SJCRH30 (cell line): ENCODE measurements around the gene VIPR2. TPM values are rescaled to one million over a fixed set of nuclear protein-coding genes. Genes with fewer than 3 reads are reported as not detected.

Experiments
- DNase-seq, 2 experiments: peaks; one replicate each; pipeline ENCODE4 v3.0.0-alpha.2; 2015 to 2020
- H3K27ac ChIP-seq: fragments of 250-450 bp; sonication (Bioruptor Pico); 2 replicates; pipeline ENCODE4 v1.5.1; 2020; ENCODE audit warnings: mild to moderate bottlenecking, moderate library complexity
- H3K27me3 ChIP-seq: fragments of 250-450 bp; sonication (Bioruptor Pico); 2 replicates; pipeline ENCODE4 v1.5.1; 2020; ENCODE audit warnings: mild to moderate bottlenecking, moderate library complexity
- H3K36me3 ChIP-seq: fragments of 250-450 bp; sonication (Bioruptor Pico); 2 replicates; pipeline ENCODE4 v1.5.1; 2020; ENCODE audit warnings: mild to moderate bottlenecking, moderate library complexity
- H3K4me1 ChIP-seq: fragments of 250-450 bp; sonication (Bioruptor Pico); 2 replicates; pipeline ENCODE4 v1.5.1; 2020; ENCODE audit warnings: mild to moderate bottlenecking, moderate library complexity
- H3K4me3 ChIP-seq: fragments of 250-450 bp; sonication (Bioruptor Pico); 2 replicates; pipeline ENCODE4 v1.5.1; 2020; ENCODE audit warnings: mild to moderate bottlenecking, moderate library complexity
- H3K9me3 ChIP-seq: fragments of 250-450 bp; sonication (Bioruptor Pico); replicated peaks from 2 replicates; pipeline ENCODE4 v1.5.1; 2020; ENCODE audit warnings: mild to moderate bottlenecking, moderate library complexity
- total RNA-seq: library from RNA; depleted of rRNA; stranded (reverse); fragments of >200 nt; shearing (Covaris generic); gene quantifications from 2 replicates; pipeline ENCODE4 v1.2.3, GENCODE V29; 2014

VIPR2 gene
- total RNA-seq, 1 experiment from 2014 or later: 10.2 TPM

- Histone ChIP-seq H3K9me3 (no peaks in the 10 kb centered on the region; the same call in 1 of the 2 replicates), H3K27ac (no peak overlapping the region), H3K27me3 (no peaks in the 10 kb centered on the region), H3K36me3 (no peaks in the 10 kb centered on the region), H3K4me1 (peaks cover 5% of the 10 kb centered on the region), H3K4me3 (no peak overlapping the region)
- DNase-seq: no peak
Measured at GRCh38 chr7:159113056-159113455, 31.6 kb downstream of the VIPR2 start.

GRCh38 chr7:159112136-159113011, 32.3 kb downstream of the VIPR2 start:
- no peaks in the 10 kb centered on the region; the same call in 1 of the 2 replicates for H3K9me3 ChIP-seq
- H3K4me3 ChIP-seq: no peak overlapping the region
- H3K27me3 ChIP-seq: no peaks in the 10 kb centered on the region
- H3K27ac ChIP-seq: no peak overlapping the region
- peaks cover 12% of the 10 kb centered on the region for H3K4me1 ChIP-seq
- H3K36me3 ChIP-seq: no peaks in the 10 kb centered on the region
- no peak for DNase-seq

GRCh38 chr7:159109653-159110035, 35.0 kb downstream of the VIPR2 start:
- no peak overlapping the region for H3K4me3 ChIP-seq
- no peak for DNase-seq
- H3K27me3 ChIP-seq: no peaks in the 10 kb centered on the region
- H3K9me3 ChIP-seq: no peaks in the 10 kb centered on the region; the same call in 1 of the 2 replicates
- no peaks in the 10 kb centered on the region for H3K36me3 ChIP-seq
- peaks cover 29% of the 10 kb centered on the region for H3K4me1 ChIP-seq
- H3K27ac ChIP-seq: no peak overlapping the region

- Histone ChIP-seq H3K27ac (no peak overlapping the region), H3K4me3 (no peak overlapping the region), H3K27me3 (no peaks in the 10 kb centered on the region), H3K36me3 (no peaks in the 10 kb centered on the region), H3K9me3 (no peaks in the 10 kb centered on the region; the same call in 1 of the 2 replicates), H3K4me1 (peaks cover 29% of the 10 kb centered on the region)
- DNase-seq: no peak
Measured at GRCh38 chr7:159108941-159109652, 35.6 kb downstream of the VIPR2 start.

- H3K27ac ChIP-seq: no peak overlapping the region
- no peak for DNase-seq
- no peaks in the 10 kb centered on the region; the same call in 1 of the 2 replicates for H3K9me3 ChIP-seq
- H3K4me3 ChIP-seq: no peak overlapping the region
- H3K4me1 ChIP-seq: peaks cover 29% of the 10 kb centered on the region
- H3K36me3 ChIP-seq: no peaks in the 10 kb centered on the region
- H3K27me3 ChIP-seq: no peaks in the 10 kb centered on the region
Measured at GRCh38 chr7:159108491-159108890, 36.2 kb downstream of the VIPR2 start.

- H3K9me3 ChIP-seq: no peaks in the 10 kb centered on the region; the same call in 1 of the 2 replicates
- H3K4me1 ChIP-seq: peaks cover 29% of the 10 kb centered on the region
Measured at GRCh38 chr7:159107161-159107892, 37.3 kb downstream of the VIPR2 start.

GRCh38 chr7:159105832-159106811, 38.5 kb downstream of the VIPR2 start:
- DNase-seq: peak in 1 of 2 experiments; percentile 36
- H3K4me1 ChIP-seq: peaks cover 29% of the 10 kb centered on the region
- no peaks in the 10 kb centered on the region; the same call in 1 of the 2 replicates for H3K9me3 ChIP-seq
- no peaks in the 10 kb centered on the region; the same call in 1 of the 2 replicates for H3K36me3 ChIP-seq
- no peak overlapping the region for H3K4me3 ChIP-seq
- H3K27ac ChIP-seq: peak overlapping the region; percentile 67; the same call in 1 of the 2 replicates
- H3K27me3 ChIP-seq: no peaks in the 10 kb centered on the region

More at GRCh38 chr7:159107161-159107892, 37.3 kb downstream of the VIPR2 start:
- no peaks in the 10 kb centered on the region; the same call in 1 of the 2 replicates for H3K36me3 ChIP-seq
- no peaks in the 10 kb centered on the region for H3K27me3 ChIP-seq
- H3K27ac ChIP-seq: peak overlapping the region; percentile 67
- H3K4me3 ChIP-seq: no peak overlapping the region
- DNase-seq: peak; percentile 96 to 97

GRCh38 chr7:159105066-159105780, 39.4 kb downstream of the VIPR2 start:
- DNase-seq: no peak
- H3K9me3 ChIP-seq: no peaks in the 10 kb centered on the region; the same call in 1 of the 2 replicates
- H3K27me3 ChIP-seq: no peaks in the 10 kb centered on the region
- no peak overlapping the region for H3K27ac ChIP-seq
- no peaks in the 10 kb centered on the region; the same call in 1 of the 2 replicates for H3K36me3 ChIP-seq
- peaks cover 29% of the 10 kb centered on the region for H3K4me1 ChIP-seq
- H3K4me3 ChIP-seq: no peak overlapping the region

GRCh38 chr7:159104188-159104920, 40.3 kb downstream of the VIPR2 start:
- Histone ChIP-seq H3K36me3 (no peaks in the 10 kb centered on the region; the same call in 1 of the 2 replicates), H3K27ac (no peak overlapping the region), H3K27me3 (no peaks in the 10 kb centered on the region), H3K9me3 (no peaks in the 10 kb centered on the region), H3K4me1 (peaks cover 29% of the 10 kb centered on the region), H3K4me3 (no peak overlapping the region)
- no peak for DNase-seq

- Histone ChIP-seq H3K27me3 (no peaks in the 10 kb centered on the region), H3K4me1 (peaks cover 29% of the 10 kb centered on the region), H3K27ac (no peak overlapping the region), H3K36me3 (no peaks in the 10 kb centered on the region; the same call in 1 of the 2 replicates), H3K4me3 (no peak overlapping the region), H3K9me3 (no peaks in the 10 kb centered on the region)
- no peak for DNase-seq
Measured at GRCh38 chr7:159103382-159104187, 41.1 kb downstream of the VIPR2 start.

GRCh38 chr7:159102681-159103381, 41.8 kb downstream of the VIPR2 start:
- Histone ChIP-seq H3K36me3 (no peaks in the 10 kb centered on the region; the same call in 1 of the 2 replicates), H3K9me3 (no peaks in the 10 kb centered on the region), H3K27ac (no peak overlapping the region), H3K4me3 (no peak overlapping the region), H3K27me3 (no peaks in the 10 kb centered on the region), H3K4me1 (peaks cover 22% of the 10 kb centered on the region)
- no peak for DNase-seq
